K562 (cell line): ENCODE measurements around the gene DIPK1B. TPM values are rescaled to one million over a fixed set of nuclear protein-coding genes. Genes with fewer than 3 reads are reported as not detected.
A peak's percentile ranks its signal among the peaks of the same experiment; 100 is the strongest.

Source experiments
- ATAC-seq: fragments of 200-7000 bp; cut with Tn5 transposase; 3 replicates; pipeline ENCODE4 v1.9.1; 2020; ENCODE audit warnings: moderate library complexity
- BruUV-seq: library from RNA; stranded (reverse); fragments of 400-500 nt; replicated peaks from 2 replicates; lab custom pipeline; 2021; lab: Mats Ljungman, UMichigan
- CTCF ChIA-PET: fragments of 300-600 bp; formaldehyde crosslinking; extraction: SDS; loops from one replicate; lab custom pipeline; 2021; ENCODE audit warnings: low intra/inter-chr PET ratio; lab: Yijun Ruan, JAX
- POLR2A ChIA-PET: fragments of 300-600, 350-650 bp; sonication (Branson Sonifier 250); formaldehyde crosslinking; extraction: SDS; loops from one replicate; lab custom pipeline; 2021; ENCODE audit warnings: antibody characterized with exemption, inconsistent platforms; lab: Yijun Ruan, JAX
- DNase-seq, 4 experiments: peaks; one replicate each; pipeline versions ENCODE4 v3.0.0 to v3.0.0-alpha.2; 2011 to 2018; ENCODE audit warnings: low spot score in 3 of 4, mixed read lengths in 3 of 4; ENCODE audit errors: extremely low read depth in 1 of 4
- FAIRE-seq: peaks from 2 replicates; lab custom pipeline; 2011; peaks lifted over from hg19 to GRCh38; lab: Jason Lieb, UNC
- H2AFZ ChIP-seq: 2 replicates; pipeline ENCODE4 v1.6.0; 2011; ENCODE audit warnings: low read depth, low read length, control low read depth, inconsistent platforms
- H3K27ac ChIP-seq: fragments of 200-600 bp; 3 replicates; pipeline ENCODE4 v1.8.0; 2011; ENCODE audit warnings: low read depth, mild to moderate bottlenecking, control low read depth, inconsistent platforms, low read length, moderate library complexity, mixed read lengths; ENCODE audit errors: extremely low read depth
- H3K27me3 ChIP-seq, 2 experiments: fragments of 300-600 bp in 1 of 2; 2 replicates in 1 of 2; 3 replicates in 1 of 2; pipeline versions ENCODE4 v1.6.0 to v1.8.0; 2011; ENCODE audit warnings: inconsistent platforms in 2 of 2, low read length in 2 of 2, mild to moderate bottlenecking in 1 of 2, mixed read lengths in 1 of 2, moderate library complexity in 1 of 2; ENCODE audit not compliant: control insufficient read depth in 2 of 2, insufficient read depth in 2 of 2
- H3K36me3 ChIP-seq: fragments of 300-600 bp; 3 replicates; pipeline ENCODE4 v1.8.0; 2011; ENCODE audit warnings: mild to moderate bottlenecking, low read length, inconsistent platforms; ENCODE audit not compliant: control insufficient read depth, insufficient read depth
- H3K4me1 ChIP-seq, 2 experiments: fragments of 200-600 bp in 1 of 2; replicated peaks in 1 of 2; 2 replicates in 1 of 2; 3 replicates in 1 of 2; pipeline versions ENCODE4 v1.5.1 to v1.8.0; 2011; ENCODE audit warnings: inconsistent platforms in 2 of 2, low read length in 2 of 2, mild to moderate bottlenecking in 1 of 2, mixed read lengths in 1 of 2, moderate library complexity in 1 of 2; ENCODE audit not compliant: control insufficient read depth in 2 of 2, insufficient read depth in 2 of 2
- H3K4me2 ChIP-seq: 2 replicates; pipeline ENCODE4 v1.6.1; 2011; ENCODE audit warnings: low read length, control low read depth, inconsistent platforms, mixed read lengths; ENCODE audit not compliant: insufficient read depth
- H3K4me3 ChIP-seq: fragments of 200-600 bp; sonication (generic), shearing (Covaris generic); 2 replicates; pipeline ENCODE4 v1.5.1; 2016; ENCODE audit warnings: control low read depth, inconsistent platforms
- H3K79me2 ChIP-seq: fragments of 200-600 bp; 3 replicates; pipeline ENCODE4 v1.8.0; 2011; ENCODE audit warnings: low read length, inconsistent platforms; ENCODE audit not compliant: control insufficient read depth, insufficient read depth
- H3K9ac ChIP-seq, 2 experiments: 2 replicates each; pipeline versions ENCODE4 v1.6.0 to v1.6.1; 2011; ENCODE audit warnings: low read depth in 2 of 2, low read length in 2 of 2, control low read depth in 1 of 2, inconsistent platforms in 1 of 2, mild to moderate bottlenecking in 1 of 2, mixed read lengths in 1 of 2; ENCODE audit not compliant: insufficient read depth in 1 of 2
- H3K9me1 ChIP-seq: one replicate; pipeline ENCODE4 v1.6.0; 2011; ENCODE audit warnings: inconsistent platforms, mild to moderate bottlenecking, low read length, moderate library complexity; ENCODE audit not compliant: control insufficient read depth, insufficient read depth
- H3K9me3 ChIP-seq: replicated peaks from 2 replicates; pipeline ENCODE4 v1.5.1; 2011; ENCODE audit warnings: low read depth, low read length, inconsistent platforms; ENCODE audit not compliant: control insufficient read depth, insufficient read depth
- H4K20me1 ChIP-seq: replicated peaks from 2 replicates; pipeline ENCODE4 v1.6.1; 2011; ENCODE audit warnings: low read length, inconsistent platforms, mixed read lengths; ENCODE audit not compliant: control insufficient read depth, insufficient read depth
- CREBBP ChIP-seq: IDR thresholded peaks from one replicate; pipeline ENCODE4 v1.6.1; 2012; ENCODE audit warnings: low read depth, mild to moderate bottlenecking, control low read depth, inconsistent platforms, low read length
- FOXA1 ChIP-seq: fragments of 450-650 bp; IDR thresholded peaks from 2 replicates; pipeline ENCODE4 v1.6.1; 2016; ENCODE audit warnings: mild to moderate bottlenecking, borderline replicate concordance
- NCOA2 ChIP-seq, 2 experiments: fragments of 450-650 bp; IDR thresholded peaks; 2 replicates each; pipeline ENCODE4 v1.6.1; 2018; ENCODE audit warnings: mild to moderate bottlenecking in 2 of 2, moderate library complexity in 1 of 2; ENCODE audit not compliant: partially characterized antibody in 2 of 2
- PCBP2 ChIP-seq: fragments of 200-400 bp; formaldehyde crosslinking; IDR thresholded peaks from 2 replicates; pipeline ENCODE4 v1.6.1; 2018; ENCODE audit warnings: low read length, low read depth, mild to moderate bottlenecking, moderate library complexity; ENCODE audit not compliant: poor library complexity, severe bottlenecking
- PML ChIP-seq: IDR thresholded peaks from 2 replicates; pipeline ENCODE4 v1.6.1; 2012; ENCODE audit warnings: low read length, inconsistent platforms
- POLR2G ChIP-seq: fragments of 200-400 bp; formaldehyde crosslinking; IDR thresholded peaks from 2 replicates; pipeline ENCODE4 v1.6.1; 2017; ENCODE audit warnings: low read depth, mild to moderate bottlenecking, antibody characterized with exemption, low read length, moderate library complexity
- PYGO2 ChIP-seq: fragments of 450-650 bp; IDR thresholded peaks from 2 replicates; pipeline ENCODE4 v1.6.1; 2016; ENCODE audit warnings: mild to moderate bottlenecking, missing genetic modification characterization, moderate library complexity, missing compliant biosample characterization
- ZFX ChIP-seq: sonication (generic); formaldehyde crosslinking; IDR thresholded peaks from 2 replicates; pipeline ENCODE4 v1.8.0; 2022; ENCODE audit warnings: mild to moderate bottlenecking, missing genetic modification reagents, moderate library complexity
- ZNF224 ChIP-seq: sonication (generic); formaldehyde crosslinking; IDR thresholded peaks from 2 replicates; pipeline ENCODE4 v1.8.0; 2022; ENCODE audit warnings: mild to moderate bottlenecking, missing genetic modification reagents
- ZNF3 ChIP-seq: fragments of 250-450 bp; sonication (Bioruptor Pico); IDR thresholded peaks from 2 replicates; pipeline ENCODE4 v1.5.0; 2021; ENCODE audit warnings: mild to moderate bottlenecking, moderate library complexity
- ZNF316 ChIP-seq: fragments of 450-650 bp; IDR thresholded peaks from 2 replicates; pipeline ENCODE4 v1.6.1; 2016
- ZNF324 ChIP-seq: fragments of 250-450 bp; sonication (Bioruptor Pico); IDR thresholded peaks from 2 replicates; pipeline ENCODE4 v1.4.0; 2020; ENCODE audit warnings: mild to moderate bottlenecking
- WGBS: fragments of 100-300 bp; shearing (Covaris generic); methylation state at CpG from one replicate; pipeline ENCODE4 v1.1.6; 2016; ENCODE audit warnings: low coverage, mixed read lengths; ENCODE audit not compliant: insufficient coverage; ENCODE audit errors: missing lambda C conversion rate; 5-methylcytosine and 5-hydroxymethylcytosine counted together
- in situ Hi-C: fragments of 300-500 bp; cut with MboI; formaldehyde crosslinking; loops from 4 replicates; pipeline ENCODE4 v1.15.0; 2018; ENCODE audit warnings: inconsistent platforms, mixed read lengths
- intact Hi-C: fragments of 100-400 bp; cut with micrococcal nuclease; formaldehyde crosslinking; loops from 2 replicates; pipeline ENCODE4 v1.14.2; 2022
- polyA plus RNA-seq, 8 experiments: library from polyadenylated mRNA; depleted of rRNA in 4 of 8; stranded (reverse) in 5 of 8; unstranded in 3 of 8; fragments of >200 nt; fragmentation: Nextera tagmentation in 2 of 8; fragmentation: Illumina TruSeq in 1 of 8; extraction: Ambion mirVana in 2 of 8; extraction: Trizol in 1 of 8; gene quantifications; 2 replicates each; pipeline versions ENCODE4 v1.2.1 to v1.2.3, GENCODE V29; 2011 to 2014; ENCODE audit warnings: inconsistent platforms in 1 of 8, missing spikeins in 1 of 8
- total RNA-seq, 7 experiments: library from RNA; depleted of rRNA in 6 of 7; stranded (reverse); fragments of >200 nt in 6 of 7; fragmentation: Illumina TruSeq in 2 of 7; extraction: Trizol in 2 of 7; gene quantifications; 2 replicates each; pipeline versions ENCODE4 v1.2.1 to v1.2.3, GENCODE V29; 2011 to 2021; ENCODE audit warnings: low replicate concordance in 1 of 7
- TF ChIP-seq, protein P1 (sequence below): fragments of 200-400 bp; formaldehyde crosslinking; IDR thresholded peaks from 2 replicates; pipeline ENCODE4 v1.6.1; 2017; ENCODE audit warnings: mild to moderate bottlenecking, low read depth, low read length, moderate library complexity
- TF ChIP-seq, protein P2 (sequence below), 2 experiments: fragments of 450-650 bp in 1 of 2; sonication (generic) in 1 of 2; formaldehyde crosslinking in 1 of 2; IDR thresholded peaks in 1 of 2; conservative IDR thresholded peaks in 1 of 2; 2 replicates each; pipeline versions ENCODE4 v1.6.1 to v1.8.1; 2016 to 2023; ENCODE audit warnings: mild to moderate bottlenecking in 2 of 2, moderate library complexity in 2 of 2, inconsistent platforms in 1 of 2, missing genetic modification reagents in 1 of 2

Gene DIPK1B
- total and polyA plus RNA-seq, 9 of the 15 experiments (the other 6 are each of a cell fraction or from before 2014, with no cell fraction given), result 0.08 to 22.3 (median 5.9) TPM

GRCh38 chr9:136748201-136748600, 35.8 kb downstream of the DIPK1B start, which contains the start of gene LCN6:
Gene LCN6, minus strand, starts transcription at chr9:136748525. Its CDS starts 42 bp downstream, at chr9:136748483.
- DNase-seq, result no peak
- intact Hi-C loops, result no loop called here
- no peak within 1 kb of the TSS for H3K4me3 ChIP-seq
- H2AFZ ChIP-seq, result no peak within 1 kb of the TSS
- no peaks in the 10 kb centered on the region for H3K27me3 ChIP-seq
- peak within 1 kb of the TSS in 1 of 2 experiments; percentile 73; a peak in 2 of 4 replicates for H3K9ac ChIP-seq
- FAIRE-seq, result no peak
- POLR2A ChIA-PET, result interaction anchor here (0.7 to 2.1 kb wide), 2 partner anchors 19 to 854 kb away, joined by 3 to 12 read pairs; no protein-coding TSS in a partner anchor
- H3K27ac ChIP-seq, result no peak within 1 kb of the TSS
- no peaks in the 10 kb centered on the region for H4K20me1 ChIP-seq
- peaks cover 7 to 63% of the 10 kb centered on the region in 2 experiments for H3K4me1 ChIP-seq
- WGBS, result 58% methylated on average over 8 of the region's 8 CpGs
- H3K36me3 ChIP-seq, result no peaks in the 10 kb centered on the region
- H3K79me2 ChIP-seq, result no peaks in the 10 kb centered on the region
- CTCF ChIA-PET, result no interaction called here
- TF ChIP-seq POLR2G, result no peak
- no peak for TF ChIP-seq PML
- TF ChIP-seq ZFX (CRISPR knock-in tag), result no peak
- TF ChIP-seq, protein P1, sequence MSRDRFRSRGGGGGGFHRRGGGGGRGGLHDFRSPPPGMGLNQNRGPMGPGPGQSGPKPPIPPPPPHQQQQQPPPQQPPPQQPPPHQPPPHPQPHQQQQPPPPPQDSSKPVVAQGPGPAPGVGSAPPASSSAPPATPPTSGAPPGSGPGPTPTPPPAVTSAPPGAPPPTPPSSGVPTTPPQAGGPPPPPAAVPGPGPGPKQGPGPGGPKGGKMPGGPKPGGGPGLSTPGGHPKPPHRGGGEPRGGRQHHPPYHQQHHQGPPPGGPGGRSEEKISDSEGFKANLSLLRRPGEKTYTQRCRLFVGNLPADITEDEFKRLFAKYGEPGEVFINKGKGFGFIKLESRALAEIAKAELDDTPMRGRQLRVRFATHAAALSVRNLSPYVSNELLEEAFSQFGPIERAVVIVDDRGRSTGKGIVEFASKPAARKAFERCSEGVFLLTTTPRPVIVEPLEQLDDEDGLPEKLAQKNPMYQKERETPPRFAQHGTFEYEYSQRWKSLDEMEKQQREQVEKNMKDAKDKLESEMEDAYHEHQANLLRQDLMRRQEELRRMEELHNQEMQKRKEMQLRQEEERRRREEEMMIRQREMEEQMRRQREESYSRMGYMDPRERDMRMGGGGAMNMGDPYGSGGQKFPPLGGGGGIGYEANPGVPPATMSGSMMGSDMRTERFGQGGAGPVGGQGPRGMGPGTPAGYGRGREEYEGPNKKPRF, result no peak
- TF ChIP-seq NCOA2 (IDR thresholded peaks at IDR 0.05; ENCODE audit: partially characterized antibody in 2 of 2), result no peak
- TF ChIP-seq CREBBP, result no peak
- no peak for TF ChIP-seq ZNF316
- no peak for TF ChIP-seq PCBP2
- TF ChIP-seq ZNF3 (CRISPR knock-in tag), result no peak
- no peak for TF ChIP-seq ZNF324 (CRISPR knock-in tag)
- TF ChIP-seq FOXA1, result no peak
- TF ChIP-seq ZNF224, result no peak
- no peak for TF ChIP-seq PYGO2
- TF ChIP-seq, protein P2, sequence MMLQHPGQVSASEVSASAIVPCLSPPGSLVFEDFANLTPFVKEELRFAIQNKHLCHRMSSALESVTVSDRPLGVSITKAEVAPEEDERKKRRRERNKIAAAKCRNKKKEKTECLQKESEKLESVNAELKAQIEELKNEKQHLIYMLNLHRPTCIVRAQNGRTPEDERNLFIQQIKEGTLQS (IDR thresholded peaks at IDR 0.05), result no peak
- TF ChIP-seq, protein P2 (CRISPR knock-in tag; conservative IDR thresholded peaks at IDR 0.05), result no peak
- no TSS peak for BruUV-seq
- 0 out of 2 replicates have a peak, but pooled peaks cover 7% of the 10 kb centered on the region for H3K9me3 ChIP-seq
- no peaks in the 10 kb centered on the region for H3K9me1 ChIP-seq
- ATAC-seq, result no peak
- in situ Hi-C loops, result no loop called here
- no peak within 1 kb of the TSS for H3K4me2 ChIP-seq
